ENCODE data around the gene ATPAF1. TPM values are rescaled to one million over a fixed set of nuclear protein-coding genes. Genes with fewer than 3 reads are reported as not detected.
A peak's percentile ranks its signal among the peaks of the same experiment; 100 is the strongest.

Gene ATPAF1, protein sequence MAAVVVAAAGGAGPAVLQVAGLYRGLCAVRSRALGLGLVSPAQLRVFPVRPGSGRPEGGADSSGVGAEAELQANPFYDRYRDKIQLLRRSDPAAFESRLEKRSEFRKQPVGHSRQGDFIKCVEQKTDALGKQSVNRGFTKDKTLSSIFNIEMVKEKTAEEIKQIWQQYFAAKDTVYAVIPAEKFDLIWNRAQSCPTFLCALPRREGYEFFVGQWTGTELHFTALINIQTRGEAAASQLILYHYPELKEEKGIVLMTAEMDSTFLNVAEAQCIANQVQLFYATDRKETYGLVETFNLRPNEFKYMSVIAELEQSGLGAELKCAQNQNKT
- total RNA-seq = 10 to 100 TPM; 40.2 to 42.3 TPM
- 75.8 TPM for polyA plus RNA-seq

GRCh38 chr1:46667782-46668760 lies at the start of gene ATPAF1:
TSS of gene ATPAF1 (minus strand) at chr1:46668364. CDS start at chr1:46668322, 42 bp downstream.
- Histone ChIP-seq H3K27me3 (ENCODE audit: insufficient read depth, low read length, poor library complexity, severe bottlenecking) (no peaks in the 10 kb centered on the region), H3K9me3 (ENCODE audit: low read length) (no peaks in the 10 kb centered on the region), H3K4me1 (ENCODE audit: insufficient read depth, low read length) (peaks cover 23% of the 10 kb centered on the region), H3K36me3 (ENCODE audit: insufficient read depth, low read length) (peaks cover 17% of the 10 kb centered on the region), H3K4me3 (ENCODE audit: low read length) (peak within 1 kb of the TSS; percentile 69), H3K27ac (ENCODE audit: low read depth, low read length) (peak within 1 kb of the TSS; percentile 55)
- peaks cover 18 to 26% (median 22%) of the 10 kb centered on the region in 3 donors for H3K4me1 Mint-ChIP-seq
- peak within 1 kb of the TSS in 5 of 7 donors; percentile 71 to 88 (median 86) for H3K4me3 Mint-ChIP-seq
- H3K9me3 Mint-ChIP-seq = no peaks in the 10 kb centered on the region
- ChIA-PET CTCF (interaction anchor here (0.9 to 1.4 kb wide), 4 partner anchors 11 to 64 kb away, joined by 3 to 6 read pairs (median 4); partner anchors contain the start of gene MKNK1), POLR2A (interaction anchor here (0.5 to 1.8 kb wide), 4 partner anchors 51 to 1365 kb away, joined by 3 to 9 read pairs (median 6); partner anchors contain the start of gene MKNK1)
- no peaks in the 10 kb centered on the region for H3K27me3 Mint-ChIP-seq
- H3K27ac Mint-ChIP-seq = peak within 1 kb of the TSS; percentile 9 to 82 (median 73)
- DNase-seq = peak; percentile 30 to 67 (median 51)
- H3K36me3 Mint-ChIP-seq = peaks cover 5 to 23% (median 13%) of the 10 kb centered on the region in 3 donors

DNA sequence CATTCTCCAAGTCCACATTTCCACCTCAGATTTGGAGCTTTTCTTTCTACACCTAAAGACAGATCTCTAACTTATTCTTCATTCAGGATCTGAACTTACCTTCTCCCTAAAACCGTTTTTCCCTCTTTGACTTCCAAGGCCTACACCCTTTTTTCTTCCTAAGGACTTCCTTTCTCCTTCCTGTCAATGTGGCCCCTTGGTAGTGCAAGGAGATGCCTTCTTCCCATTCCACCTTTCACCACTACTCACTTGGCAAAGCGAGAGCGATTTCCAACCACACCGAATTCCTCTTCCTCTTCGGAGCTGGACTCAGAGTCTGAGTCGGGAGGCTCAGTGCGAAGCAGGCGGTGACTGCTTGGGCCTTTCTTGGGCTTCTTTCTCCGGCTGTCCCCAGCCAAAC lies 49.5 kb upstream of the ATPAF1 start:
- Mint-ChIP-seq H3K36me3 (peaks cover 0 to 51% (median 9%) of the 10 kb centered on the region in 3 donors), H3K27me3 (peaks cover 0 to 1% of the 10 kb centered on the region in 2 donors), H3K27ac (peak overlapping the region; percentile 82 to 96 (median 90)), H3K4me1 (peaks cover 42 to 61% (median 43%) of the 10 kb centered on the region in 3 donors), H3K9me3 (no peaks in the 10 kb centered on the region), H3K4me3 (peak overlapping the region; percentile 86 to 93 (median 90))
- no peak for DNase-seq
- ChIA-PET CTCF (no interaction called here), POLR2A (interaction anchor here (1.2 kb wide), 1 partner anchor 39 kb away, joined by 3 read pairs; no protein-coding TSS in a partner anchor)
- peaks cover 36% of the 10 kb centered on the region for H3K4me1 ChIP-seq (ENCODE audit: insufficient read depth, low read length)
- peaks cover 20% of the 10 kb centered on the region for H3K36me3 ChIP-seq (ENCODE audit: insufficient read depth, low read length)
- H3K27ac ChIP-seq (ENCODE audit: low read depth, low read length) = peak overlapping the region; percentile 90
- H3K27me3 ChIP-seq (ENCODE audit: insufficient read depth, low read length, poor library complexity, severe bottlenecking) = no peaks in the 10 kb centered on the region
- peak overlapping the region; percentile 89 for H3K4me3 ChIP-seq (ENCODE audit: low read length)
- no peaks in the 10 kb centered on the region for H3K9me3 ChIP-seq (ENCODE audit: low read length)

GRCh38 chr1:46714976-46715375 lies 46.8 kb upstream of the ATPAF1 start:
- H3K27me3 Mint-ChIP-seq = peaks cover 0 to 1% of the 10 kb centered on the region in 2 donors
- H3K27ac Mint-ChIP-seq = peak overlapping the region in 2 of 8 donors; percentile 38 to 54
- no peak for DNase-seq
- CTCF ChIA-PET = no interaction called here
- POLR2A ChIA-PET = no interaction called here
- peaks cover 49 to 83% (median 65%) of the 10 kb centered on the region in 3 donors for H3K4me1 Mint-ChIP-seq
- H3K9me3 Mint-ChIP-seq = no peaks in the 10 kb centered on the region
- peaks cover 0 to 72% (median 13%) of the 10 kb centered on the region in 3 donors for H3K36me3 Mint-ChIP-seq
- H3K27me3 ChIP-seq (ENCODE audit: insufficient read depth, low read length, poor library complexity, severe bottlenecking) = no peaks in the 10 kb centered on the region
- H3K4me1 ChIP-seq (ENCODE audit: insufficient read depth, low read length) = peaks cover 36% of the 10 kb centered on the region
- peak overlapping the region in 1 of 7 donors; percentile 87 for H3K4me3 Mint-ChIP-seq
- no peaks in the 10 kb centered on the region for H3K9me3 ChIP-seq (ENCODE audit: low read length)
- peaks cover 35% of the 10 kb centered on the region for H3K36me3 ChIP-seq (ENCODE audit: insufficient read depth, low read length)
- H3K4me3 ChIP-seq (ENCODE audit: low read length) = no peak overlapping the region
- no peak overlapping the region for H3K27ac ChIP-seq (ENCODE audit: low read depth, low read length)

GRCh38 chr1:46708121-46708520 lies 40.0 kb upstream of the ATPAF1 start:
- H3K36me3 ChIP-seq (ENCODE audit: insufficient read depth, low read length) = peaks cover 45% of the 10 kb centered on the region
- Mint-ChIP-seq H3K4me3 (no peak overlapping the region), H3K36me3 (peaks cover 8 to 85% (median 16%) of the 10 kb centered on the region in 3 donors), H3K9me3 (no peaks in the 10 kb centered on the region), H3K27ac (peak overlapping the region in 1 of 8 donors; percentile 10), H3K27me3 (no peaks in the 10 kb centered on the region), H3K4me1 (peaks cover 27 to 74% (median 47%) of the 10 kb centered on the region in 3 donors)
- POLR2A ChIA-PET = no interaction called here
- no peaks in the 10 kb centered on the region for H3K9me3 ChIP-seq (ENCODE audit: low read length)
- no peaks in the 10 kb centered on the region for H3K27me3 ChIP-seq (ENCODE audit: insufficient read depth, low read length, poor library complexity, severe bottlenecking)
- CTCF ChIA-PET = interaction anchor here (1.2 kb wide), 1 partner anchor 17 kb away, joined by 3 read pairs; no protein-coding TSS in a partner anchor
- H3K4me3 ChIP-seq (ENCODE audit: low read length) = no peak overlapping the region
- no peak overlapping the region for H3K27ac ChIP-seq (ENCODE audit: low read depth, low read length)
- no peaks in the 10 kb centered on the region for H3K4me1 ChIP-seq (ENCODE audit: insufficient read depth, low read length)
- DNase-seq = no peak

DNA sequence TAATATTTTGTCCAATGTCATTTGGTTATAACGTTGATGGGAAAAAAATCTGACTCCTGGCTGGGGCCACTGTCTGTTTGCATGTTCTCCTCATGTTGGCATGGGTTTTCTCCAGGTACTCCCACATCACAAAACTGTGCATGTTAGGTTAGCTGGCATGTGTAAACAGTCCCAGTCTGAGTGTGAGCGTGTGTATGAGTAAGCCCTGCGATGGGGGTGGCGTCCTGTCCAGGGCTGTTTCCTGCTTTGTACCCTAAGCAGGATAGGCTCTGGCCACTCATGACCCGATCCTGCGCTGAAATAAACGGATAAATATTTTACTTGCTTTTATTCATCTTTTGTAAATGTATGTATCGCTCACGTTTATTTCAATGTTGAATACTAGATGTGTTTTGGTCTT lies 37.2 kb upstream of the ATPAF1 start:
- Histone ChIP-seq H3K27me3 (ENCODE audit: insufficient read depth, low read length, poor library complexity, severe bottlenecking) (no peaks in the 10 kb centered on the region), H3K27ac (ENCODE audit: low read depth, low read length) (no peak overlapping the region), H3K4me3 (ENCODE audit: low read length) (no peak overlapping the region), H3K4me1 (ENCODE audit: insufficient read depth, low read length) (no peaks in the 10 kb centered on the region), H3K36me3 (ENCODE audit: insufficient read depth, low read length) (peaks cover 30% of the 10 kb centered on the region), H3K9me3 (ENCODE audit: low read length) (no peaks in the 10 kb centered on the region)
- ChIA-PET CTCF (no interaction called here), POLR2A (no interaction called here)
- H3K4me1 Mint-ChIP-seq = peaks cover 35 to 80% (median 52%) of the 10 kb centered on the region in 3 donors
- H3K27me3 Mint-ChIP-seq = no peaks in the 10 kb centered on the region
- peaks cover 8 to 89% (median 11%) of the 10 kb centered on the region in 3 donors for H3K36me3 Mint-ChIP-seq
- H3K9me3 Mint-ChIP-seq = no peaks in the 10 kb centered on the region
- H3K27ac Mint-ChIP-seq = no peak overlapping the region
- no peak overlapping the region for H3K4me3 Mint-ChIP-seq
- no peak for DNase-seq

DNA sequence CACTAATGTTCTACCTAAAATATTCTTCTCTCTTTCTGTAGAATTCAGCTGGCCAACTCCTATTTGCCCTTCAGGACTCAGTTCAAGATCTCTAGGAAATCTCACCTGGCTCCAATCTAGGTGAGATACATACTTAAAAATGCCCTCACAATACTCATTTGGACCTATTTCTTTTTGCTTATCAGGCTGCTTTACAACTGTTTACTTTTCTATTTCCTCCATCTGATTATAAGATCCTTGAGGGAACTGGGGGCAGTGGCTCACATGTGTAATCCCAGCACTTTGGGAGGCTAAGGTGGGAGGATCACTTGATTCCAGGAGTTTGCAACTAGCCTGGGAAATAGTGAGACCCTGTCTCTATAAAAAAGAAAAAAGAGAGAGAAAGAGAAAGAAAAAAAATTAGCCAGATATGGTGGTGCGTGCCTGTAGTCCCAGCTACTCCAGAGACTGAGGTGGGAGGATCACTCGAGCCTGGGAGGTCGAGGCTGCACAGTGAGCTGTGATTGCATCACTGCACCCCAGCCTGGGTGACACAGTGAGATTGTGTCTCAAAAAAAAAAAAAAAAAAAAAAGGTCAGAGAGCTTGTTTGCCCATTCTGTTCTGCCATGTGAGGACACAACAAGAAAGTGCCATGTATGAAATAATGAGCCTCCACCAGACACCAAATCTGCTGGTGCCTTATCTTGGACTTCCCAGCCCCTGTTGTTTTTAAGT lies 35.9 kb upstream of the ATPAF1 start:
- no peak for DNase-seq
- Mint-ChIP-seq H3K27me3 (no peaks in the 10 kb centered on the region), H3K27ac (peak overlapping the region in 3 of 8 donors; percentile 29 to 58 (median 58)), H3K36me3 (peaks cover 8 to 91% (median 10%) of the 10 kb centered on the region in 3 donors), H3K9me3 (no peaks in the 10 kb centered on the region), H3K4me1 (peaks cover 37 to 81% (median 57%) of the 10 kb centered on the region in 3 donors), H3K4me3 (no peak overlapping the region)
- Histone ChIP-seq H3K4me3 (ENCODE audit: low read length) (no peak overlapping the region), H3K9me3 (ENCODE audit: low read length) (no peaks in the 10 kb centered on the region), H3K27me3 (ENCODE audit: insufficient read depth, low read length, poor library complexity, severe bottlenecking) (no peaks in the 10 kb centered on the region), H3K27ac (ENCODE audit: low read depth, low read length) (no peak overlapping the region), H3K4me1 (ENCODE audit: insufficient read depth, low read length) (no peaks in the 10 kb centered on the region), H3K36me3 (ENCODE audit: insufficient read depth, low read length) (peaks cover 37% of the 10 kb centered on the region)
- ChIA-PET CTCF (interaction anchor here (0.7 kb wide), 1 partner anchor 9 kb away, joined by 4 read pairs; no protein-coding TSS in a partner anchor), POLR2A (interaction anchor here (0.7 kb wide), 1 partner anchor 15 kb away, joined by 7 read pairs; no protein-coding TSS in a partner anchor)

DNA sequence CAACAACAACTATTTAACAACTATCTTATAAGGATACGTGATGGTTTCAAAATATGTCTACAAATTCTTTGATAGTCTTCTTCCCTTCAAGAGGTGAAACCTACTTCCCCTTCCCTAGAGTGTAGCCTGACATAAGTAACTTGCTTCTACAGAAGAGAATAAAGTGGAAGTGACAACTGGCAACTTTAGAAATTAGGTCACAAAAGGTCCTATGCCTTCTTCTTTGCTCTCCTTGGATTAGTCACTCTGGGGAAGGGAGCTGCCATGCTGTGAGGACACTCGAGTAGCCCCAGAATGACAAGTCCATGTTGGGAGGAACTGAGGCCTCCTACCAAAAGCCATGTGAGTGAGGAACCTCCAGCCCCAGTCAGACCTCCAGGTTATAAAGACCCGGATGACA lies 31.5 kb upstream of the ATPAF1 start:
- Histone ChIP-seq H3K36me3 (ENCODE audit: insufficient read depth, low read length) (peaks cover 31% of the 10 kb centered on the region), H3K9me3 (ENCODE audit: low read length) (no peaks in the 10 kb centered on the region), H3K27me3 (ENCODE audit: insufficient read depth, low read length, poor library complexity, severe bottlenecking) (no peaks in the 10 kb centered on the region), H3K4me1 (ENCODE audit: insufficient read depth, low read length) (no peaks in the 10 kb centered on the region), H3K27ac (ENCODE audit: low read depth, low read length) (no peak overlapping the region), H3K4me3 (ENCODE audit: low read length) (no peak overlapping the region)
- ChIA-PET CTCF (no interaction called here), POLR2A (no interaction called here)
- DNase-seq = no peak
- peaks cover 0 to 2% (median 0%) of the 10 kb centered on the region in 5 donors for H3K9me3 Mint-ChIP-seq
- no peaks in the 10 kb centered on the region for H3K27me3 Mint-ChIP-seq
- peaks cover 39 to 69% (median 61%) of the 10 kb centered on the region in 3 donors for H3K4me1 Mint-ChIP-seq
- peak overlapping the region in 7 of 8 donors; percentile 14 to 71 (median 49) for H3K27ac Mint-ChIP-seq
- peaks cover 18 to 94% (median 37%) of the 10 kb centered on the region in 3 donors for H3K36me3 Mint-ChIP-seq
- H3K4me3 Mint-ChIP-seq = no peak overlapping the region

Measured in CD8-positive, alpha-beta memory T cell (primary cell).